Measurements from ENCODE around the gene CIART.
A peak's percentile ranks its signal among the peaks of the same experiment; 100 is the strongest.

CIART gene

DNA sequence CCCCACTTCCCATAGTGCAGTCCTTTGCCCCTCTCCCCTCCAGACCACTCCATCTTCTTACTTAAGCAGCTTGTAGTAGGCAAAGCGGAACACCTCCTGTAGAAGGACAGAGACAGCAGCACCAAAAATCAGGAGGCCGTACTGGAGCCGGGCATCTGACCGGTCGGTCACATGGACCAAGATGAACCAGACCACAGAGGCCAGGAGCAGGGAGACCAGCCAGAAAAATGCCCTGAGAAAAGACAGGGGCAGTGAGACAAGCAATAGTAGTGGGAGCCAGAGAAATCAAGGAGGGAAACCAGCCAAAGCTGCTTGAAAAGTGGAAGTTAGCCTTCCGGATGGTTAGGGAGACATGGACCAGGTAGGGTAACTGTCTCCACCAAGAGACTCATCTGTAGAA lies 14.5 kb upstream of the CIART start:
- FAIRE-seq: no peak
- TF ChIP-seq POLR2AphosphoS5 (IDR thresholded peaks at IDR 0.05; ENCODE audit: low read depth, low read length) (no peak), TAF1 (IDR thresholded peaks at IDR 0.05; ENCODE audit: borderline replicate concordance, low read depth, low read length) (no peak), POLR2A (IDR thresholded peaks at IDR 0.05; ENCODE audit: low read depth, low read length) (no peak)

DNA sequence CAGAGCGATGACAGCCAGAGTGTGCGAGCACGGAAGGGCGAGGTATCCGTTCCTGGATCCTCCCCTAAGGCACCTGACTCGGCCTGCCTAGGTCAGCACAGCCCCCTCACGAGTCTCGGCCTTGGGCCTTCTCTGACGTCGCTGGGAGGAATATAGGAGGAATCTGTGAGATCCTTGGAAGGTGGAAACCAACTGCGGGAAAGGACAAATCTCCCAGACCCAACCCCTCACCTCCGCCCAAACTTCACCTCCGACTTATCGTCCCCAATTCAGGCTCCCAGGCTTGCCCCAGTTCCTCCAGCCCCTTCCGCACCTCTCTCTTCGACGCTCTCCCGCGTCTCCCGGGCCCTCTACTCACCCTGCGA lies 14.0 kb upstream of the CIART start:
- no peak for TF ChIP-seq TAF1 (IDR thresholded peaks at IDR 0.05; ENCODE audit: borderline replicate concordance, low read depth, low read length)
- no peak for TF ChIP-seq POLR2AphosphoS5 (IDR thresholded peaks at IDR 0.05; ENCODE audit: low read depth, low read length)
- TF ChIP-seq POLR2A (IDR thresholded peaks at IDR 0.05; ENCODE audit: low read depth, low read length): no peak
- FAIRE-seq (no peak), DNase-seq (ENCODE audit: insufficient read length) (peak; percentile 40)

More for the DNA sequence above, 14.5 kb upstream of the CIART start:
- DNase-seq (ENCODE audit: insufficient read length): no peak

DNA sequence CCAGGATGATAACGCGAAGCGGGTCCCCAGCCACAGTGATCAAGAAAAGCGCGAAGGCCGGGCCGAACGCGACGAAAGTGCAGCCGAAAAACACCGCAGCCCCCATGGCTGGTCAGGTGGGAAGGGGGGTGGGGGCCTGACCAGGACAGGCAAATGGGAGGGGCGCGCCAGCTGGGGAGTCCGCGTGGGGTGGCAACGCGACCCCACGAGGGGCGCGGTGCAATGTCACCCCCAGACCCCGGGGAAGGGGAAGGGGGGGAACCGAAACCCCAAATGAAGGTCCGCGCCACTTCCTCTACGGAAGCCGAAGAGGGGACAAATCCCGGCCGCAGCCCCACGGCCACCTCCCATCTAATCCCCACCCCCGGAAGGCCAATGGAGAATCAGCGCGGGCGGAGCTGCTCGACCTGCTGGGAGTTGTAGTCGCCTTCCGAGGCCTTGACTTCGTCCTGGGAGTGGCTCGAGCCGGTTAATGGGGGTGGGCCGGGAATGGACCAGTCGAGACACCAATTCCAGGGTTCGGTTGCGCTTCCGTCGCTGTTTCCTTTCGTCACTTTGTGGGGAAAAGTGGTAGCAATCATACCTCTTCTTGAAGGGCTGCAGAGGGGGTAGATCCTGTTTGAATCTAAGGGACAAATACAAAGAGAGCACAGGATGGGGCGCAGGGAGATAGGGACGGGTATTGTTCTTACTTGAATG lies 13.5 kb upstream of the CIART start, which contains the start of gene APH1A:
Gene APH1A, minus strand, starts transcription at position 312 of the 699 bp plus-strand sequence. Its CDS starts 206 bp downstream, at position 106.
- FAIRE-seq (peak; percentile 95), DNase-seq (ENCODE audit: insufficient read length) (peak; percentile 98)
- peak; percentile 47 for TF ChIP-seq TAF1 (IDR thresholded peaks at IDR 0.05; ENCODE audit: borderline replicate concordance, low read depth, low read length)
- peak; percentile 34 for TF ChIP-seq POLR2AphosphoS5 (IDR thresholded peaks at IDR 0.05; ENCODE audit: low read depth, low read length)
- peak; percentile 62 for TF ChIP-seq POLR2A (IDR thresholded peaks at IDR 0.05; ENCODE audit: low read depth, low read length)

DNA sequence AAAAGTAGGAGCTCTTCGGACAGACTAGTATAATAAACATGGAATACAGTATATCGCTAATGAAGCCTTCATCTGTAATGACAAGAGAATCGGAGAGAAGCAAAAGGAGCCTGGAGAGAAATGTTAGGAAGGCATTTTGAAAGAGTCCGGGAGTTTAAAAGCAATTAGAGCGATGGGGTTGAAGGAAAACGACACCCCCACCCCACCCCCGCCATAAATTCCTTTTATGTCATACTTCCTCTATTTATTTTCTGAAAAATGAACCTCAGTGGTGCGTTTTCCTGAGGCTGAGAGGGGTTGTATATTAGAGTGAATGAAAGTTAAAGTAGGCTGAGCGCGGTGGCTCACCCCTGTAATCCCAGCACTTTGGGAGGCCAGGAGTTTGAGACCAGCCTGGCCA lies 12.9 kb upstream of the CIART start:
- no peak for DNase-seq (ENCODE audit: insufficient read length)
- FAIRE-seq: no peak
- TF ChIP-seq POLR2A (IDR thresholded peaks at IDR 0.05; ENCODE audit: low read depth, low read length): no peak

DNA sequence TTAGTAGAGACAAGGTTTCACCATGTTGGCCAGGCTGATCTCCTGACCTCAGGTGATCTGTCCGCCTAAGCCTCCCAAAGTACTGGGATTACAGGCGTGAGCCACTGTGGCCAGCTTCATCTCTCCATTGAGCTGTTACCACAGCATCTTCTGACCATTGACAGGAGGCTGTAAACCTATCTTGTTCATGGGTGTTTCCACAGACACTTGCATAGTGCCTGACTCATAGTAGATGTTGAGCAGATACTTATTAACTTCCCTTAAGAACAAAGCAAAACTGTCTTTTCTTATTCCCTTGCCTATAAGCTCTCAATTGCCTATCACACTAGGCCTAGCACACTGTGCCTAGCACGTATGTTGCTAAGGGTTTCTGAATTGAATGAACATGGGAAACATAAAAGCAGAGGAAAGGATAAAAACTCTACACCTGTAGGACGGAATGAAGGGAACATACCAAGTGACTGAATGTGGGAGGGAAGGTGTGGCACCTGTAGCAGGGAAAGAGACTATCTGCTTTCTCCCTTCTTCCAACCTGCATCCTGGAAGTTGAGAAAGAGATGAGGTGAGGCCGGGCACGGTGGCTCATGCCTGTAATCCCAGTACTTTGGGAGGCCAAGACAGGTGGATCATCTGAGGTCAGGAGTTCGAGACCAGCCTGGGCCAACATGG lies 10.9 kb upstream of the CIART start:
- no peak for FAIRE-seq
- no peak for TF ChIP-seq POLR2AphosphoS5 (IDR thresholded peaks at IDR 0.05; ENCODE audit: low read depth, low read length)
- TF ChIP-seq TAF1 (IDR thresholded peaks at IDR 0.05; ENCODE audit: borderline replicate concordance, low read depth, low read length): no peak
- no peak for TF ChIP-seq POLR2A (IDR thresholded peaks at IDR 0.05; ENCODE audit: low read depth, low read length)
- no peak for DNase-seq (ENCODE audit: insufficient read length)

DNA sequence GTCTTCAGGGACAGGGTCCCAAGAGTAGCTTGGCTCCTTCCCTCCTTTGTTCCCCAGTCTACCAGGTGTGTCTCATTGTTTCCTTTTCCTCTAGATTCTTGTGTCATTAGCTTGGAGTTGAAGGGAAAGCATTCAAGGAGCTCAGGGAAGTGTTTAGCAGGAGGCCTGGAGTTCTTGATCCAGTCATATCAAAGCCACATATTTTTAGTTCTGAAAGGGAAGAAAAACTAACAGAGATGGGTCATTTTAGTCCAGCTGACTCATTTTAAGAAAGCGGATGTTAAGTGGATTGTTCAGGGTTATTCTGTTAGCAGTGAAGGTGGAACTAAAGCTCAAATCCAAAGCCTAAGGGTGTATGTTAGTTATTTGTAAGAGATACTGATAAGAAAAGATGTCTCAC lies 9.0 kb upstream of the CIART start:
- no peak for DNase-seq (ENCODE audit: insufficient read length)
- no peak for FAIRE-seq

DNA sequence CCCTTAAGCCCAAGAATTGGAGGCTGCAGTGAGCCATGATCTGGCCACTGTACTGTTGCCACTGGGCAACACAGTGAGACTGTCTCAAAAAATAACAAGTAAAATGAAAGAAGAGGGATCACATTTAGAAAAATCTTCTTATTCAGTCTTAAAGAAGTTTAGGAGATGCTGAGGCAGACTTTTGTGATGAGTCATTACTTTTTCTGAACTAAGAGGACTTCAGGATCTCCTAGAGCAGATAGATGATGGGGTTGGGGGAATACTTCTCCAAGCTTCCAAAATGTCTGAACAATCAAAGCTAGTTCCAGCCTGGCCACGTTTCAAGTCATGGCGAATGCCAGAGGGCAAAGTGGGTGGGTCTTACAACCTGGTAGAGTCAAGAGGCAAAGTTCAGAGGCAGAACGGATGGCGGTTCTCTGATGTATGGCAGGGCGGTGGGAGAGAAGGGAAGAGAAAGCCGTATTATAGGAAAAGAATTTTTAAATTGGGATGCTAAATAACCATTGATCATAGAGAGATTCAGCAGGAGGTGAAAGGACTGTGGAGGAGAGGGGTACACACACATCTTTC lies 2.1 kb upstream of the CIART start:
- FAIRE-seq: no peak
- TF ChIP-seq TAF1 (IDR thresholded peaks at IDR 0.05; ENCODE audit: borderline replicate concordance, low read depth, low read length) (no peak), POLR2AphosphoS5 (IDR thresholded peaks at IDR 0.05; ENCODE audit: low read depth, low read length) (no peak), POLR2A (IDR thresholded peaks at IDR 0.05; ENCODE audit: low read depth, low read length) (no peak)
- no peak for DNase-seq (ENCODE audit: insufficient read length)

More for the DNA sequence above, 9.0 kb upstream of the CIART start:
- no peak for TF ChIP-seq POLR2AphosphoS5 (IDR thresholded peaks at IDR 0.05; ENCODE audit: low read depth, low read length)
- no peak for TF ChIP-seq POLR2A (IDR thresholded peaks at IDR 0.05; ENCODE audit: low read depth, low read length)
- TF ChIP-seq TAF1 (IDR thresholded peaks at IDR 0.05; ENCODE audit: borderline replicate concordance, low read depth, low read length): no peak

DNA sequence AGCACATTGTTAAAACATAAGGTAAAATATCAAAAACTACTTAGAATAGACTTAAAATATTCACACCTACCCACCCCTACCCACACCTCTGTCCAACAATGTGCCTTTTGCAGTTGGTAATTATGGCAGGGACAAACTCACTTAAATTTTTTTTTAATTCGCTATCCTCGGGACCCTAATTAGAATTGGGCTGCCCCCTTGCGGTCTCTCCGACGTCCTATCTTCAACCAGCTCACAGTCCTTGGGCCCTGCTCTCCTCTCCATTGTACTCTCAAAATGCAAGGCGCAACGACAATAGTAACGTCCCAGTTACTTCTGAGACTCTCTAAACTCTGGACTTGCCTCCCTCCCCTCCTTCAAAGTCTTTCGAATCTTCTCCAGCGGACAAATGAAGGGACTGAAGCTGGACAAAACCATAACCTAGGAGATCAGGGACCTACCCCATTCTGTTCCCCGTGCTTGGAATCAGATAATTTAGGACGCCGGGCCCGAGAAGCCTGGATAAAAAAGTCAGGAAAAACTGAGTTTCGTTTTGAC lies 1.1 kb upstream of the CIART start:
- FAIRE-seq (peak; percentile 21), DNase-seq (ENCODE audit: insufficient read length) (no peak)
- no peak for TF ChIP-seq POLR2AphosphoS5 (IDR thresholded peaks at IDR 0.05; ENCODE audit: low read depth, low read length)

DNA sequence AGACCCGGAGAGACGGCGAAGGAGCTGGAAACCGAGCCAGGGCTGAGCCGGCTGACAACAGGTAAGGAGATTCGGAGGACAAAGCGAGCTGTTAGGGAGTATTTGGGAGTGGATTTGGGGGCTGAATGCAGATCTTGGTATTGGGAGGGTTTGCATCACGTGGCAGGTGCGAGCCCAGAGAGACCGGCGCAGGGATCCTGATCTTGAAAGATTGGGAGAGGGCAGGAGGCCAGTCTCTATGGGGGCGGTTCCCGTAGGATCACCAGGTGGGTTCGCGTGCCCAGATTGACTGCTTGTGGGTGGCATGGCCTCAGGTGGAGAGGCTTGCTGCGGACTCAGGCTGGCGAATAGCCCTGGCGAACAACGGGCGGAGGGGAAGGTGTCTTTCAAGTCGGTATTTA lies 204 bp downstream of the CIART start:
- TF ChIP-seq POLR2A (IDR thresholded peaks at IDR 0.05; ENCODE audit: low read depth, low read length): no peak
- no peak for TF ChIP-seq TAF1 (IDR thresholded peaks at IDR 0.05; ENCODE audit: borderline replicate concordance, low read depth, low read length)
- no peak for TF ChIP-seq POLR2AphosphoS5 (IDR thresholded peaks at IDR 0.05; ENCODE audit: low read depth, low read length)
- FAIRE-seq (no peak), DNase-seq (ENCODE audit: insufficient read length) (no peak)

DNA sequence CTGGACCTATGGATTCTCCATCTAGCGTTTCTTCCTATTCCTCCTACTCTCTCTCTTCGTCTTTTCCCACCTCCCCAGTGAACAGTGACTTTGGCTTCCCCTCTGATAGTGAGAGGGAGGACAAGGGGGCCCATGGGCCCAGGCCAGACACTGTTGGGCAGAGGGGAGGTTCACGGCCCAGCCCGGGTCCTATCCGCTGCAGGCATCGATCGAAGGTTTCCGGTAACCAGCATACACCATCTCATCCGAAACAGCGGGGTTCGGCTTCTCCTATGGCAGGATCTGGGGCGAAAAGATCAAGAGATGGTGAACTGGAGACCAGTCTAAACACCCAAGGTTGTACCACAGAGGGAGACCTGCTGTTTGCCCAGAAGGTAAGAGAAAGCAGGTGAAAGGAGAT lies 906 bp downstream of the CIART start:
- FAIRE-seq (no peak), DNase-seq (ENCODE audit: insufficient read length) (no peak)
- TF ChIP-seq POLR2A (IDR thresholded peaks at IDR 0.05; ENCODE audit: low read depth, low read length) (no peak), TAF1 (IDR thresholded peaks at IDR 0.05; ENCODE audit: borderline replicate concordance, low read depth, low read length) (no peak), POLR2AphosphoS5 (IDR thresholded peaks at IDR 0.05; ENCODE audit: low read depth, low read length) (no peak)

DNA sequence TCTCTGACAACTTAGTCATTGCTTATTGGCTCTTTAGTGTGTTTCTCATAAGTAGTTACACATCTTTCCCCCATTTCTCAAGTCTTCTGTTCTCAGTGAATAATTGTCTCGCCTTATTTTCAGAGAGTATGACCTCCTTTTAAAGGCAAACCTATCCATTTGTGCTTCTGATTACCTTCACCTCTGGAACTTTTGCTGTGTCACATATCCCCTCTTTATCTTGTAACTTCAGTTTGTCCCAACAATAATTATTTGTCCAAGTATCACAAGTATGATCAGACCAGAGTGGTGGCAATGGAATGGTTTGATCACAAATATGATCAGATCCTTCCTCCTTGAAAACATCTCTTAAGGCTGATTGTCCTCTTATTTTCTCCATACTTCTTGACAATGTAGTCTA lies 6.0 kb downstream of the CIART start:
- TF ChIP-seq POLR2A (IDR thresholded peaks at IDR 0.05; ENCODE audit: low read depth, low read length): no peak
- no peak for TF ChIP-seq TAF1 (IDR thresholded peaks at IDR 0.05; ENCODE audit: borderline replicate concordance, low read depth, low read length)
- TF ChIP-seq POLR2AphosphoS5 (IDR thresholded peaks at IDR 0.05; ENCODE audit: low read depth, low read length): no peak
- DNase-seq (ENCODE audit: insufficient read length): no peak
- no peak for FAIRE-seq

DNA sequence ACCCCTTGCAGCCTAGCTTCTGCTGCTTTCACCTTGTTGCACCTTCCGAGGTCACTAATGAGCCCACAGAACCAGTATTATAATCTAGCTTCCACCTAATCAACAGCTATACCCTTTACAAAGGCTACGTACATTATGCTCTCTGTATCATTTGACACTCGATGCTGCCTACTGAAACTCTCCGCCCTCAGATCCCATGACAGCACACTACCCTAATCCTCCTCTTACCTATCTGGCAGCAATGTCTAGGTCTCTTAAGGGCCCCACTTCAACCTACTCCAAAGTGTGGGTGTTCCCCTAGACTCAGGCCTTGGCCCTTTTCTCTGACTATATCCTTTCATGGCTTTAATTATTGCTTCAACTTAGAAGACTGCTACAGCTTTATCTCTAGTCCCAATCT lies 6.5 kb downstream of the CIART start:
- no peak for DNase-seq (ENCODE audit: insufficient read length)
- no peak for FAIRE-seq
- TF ChIP-seq POLR2AphosphoS5 (IDR thresholded peaks at IDR 0.05; ENCODE audit: low read depth, low read length) (no peak), POLR2A (IDR thresholded peaks at IDR 0.05; ENCODE audit: low read depth, low read length) (no peak), TAF1 (IDR thresholded peaks at IDR 0.05; ENCODE audit: borderline replicate concordance, low read depth, low read length) (no peak)

Measured in GM12892 (cell line).